ENCODE results near the gene DST. TPM values are rescaled to one million over a fixed set of nuclear protein-coding genes. Genes with fewer than 3 reads are reported as not detected.

The DST gene
- total RNA-seq (2014; rRNA removed; shearing (Covaris generic); ENCODE audit: low replicate concordance): 122 and 241 TPM in 2 replicates

DNA sequence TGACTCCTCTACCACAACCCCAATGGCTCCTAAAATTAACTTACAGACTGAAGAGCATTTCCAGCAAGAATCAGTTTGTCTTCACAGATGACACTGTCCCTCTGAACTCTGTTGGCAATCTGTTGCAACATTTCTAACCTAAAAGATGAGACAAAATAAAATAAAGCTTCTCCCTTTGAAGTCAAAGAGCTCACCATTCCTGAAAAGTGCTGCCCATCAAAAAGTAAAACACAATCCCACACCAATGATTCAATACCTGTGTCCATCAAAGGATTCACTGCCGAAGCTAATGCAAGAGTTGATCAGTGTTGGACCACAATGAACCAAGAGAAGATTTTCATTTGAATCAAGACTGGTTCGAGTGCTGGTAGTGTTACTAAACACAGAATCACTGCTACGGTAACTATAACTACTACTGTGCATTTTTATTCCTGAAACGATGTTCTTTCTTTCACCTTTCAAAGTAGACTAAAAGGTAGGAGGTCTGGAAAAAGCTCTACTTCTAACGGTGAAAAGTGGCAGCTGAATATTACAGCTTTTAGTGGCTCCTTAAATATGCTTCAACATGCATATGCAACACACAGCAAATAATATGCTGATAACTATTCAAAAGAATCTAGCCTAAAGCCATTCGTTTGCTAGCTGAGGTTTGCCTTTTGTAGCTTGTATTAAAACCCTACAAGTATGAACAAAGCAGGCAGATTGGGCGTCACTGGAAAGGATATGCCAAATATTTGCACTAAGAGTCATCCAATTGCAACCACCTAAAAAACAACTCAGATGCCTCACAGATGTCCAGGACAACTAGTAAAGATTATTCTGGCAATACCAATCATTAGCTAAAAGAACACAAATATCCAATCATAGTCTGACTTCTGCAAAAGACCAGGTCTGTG lies at the start of gene DST:
Gene DST (minus strand): TSS at position 524 of the 896 bp plus-strand sequence.
- H3K4me2 ChIP-seq (ENCODE audit: low read depth, low read length, poor library complexity, severe bottlenecking): no peak within 1 kb of the TSS
- no peaks in the 10 kb centered on the region for H4K20me1 ChIP-seq (ENCODE audit: insufficient read depth, low read depth, low read length)
- H3K36me3 ChIP-seq (ENCODE audit: insufficient read depth, low read length): no peaks in the 10 kb centered on the region

GRCh38 chr6:56691814-56692213 lies 49.1 kb upstream of the DST start:
- no peak overlapping the region for H3K9ac ChIP-seq (ENCODE audit: low read length)
- no peaks in the 10 kb centered on the region for H3K36me3 ChIP-seq (ENCODE audit: insufficient read depth, low read length)
- H3K79me2 ChIP-seq (ENCODE audit: low read length): no peaks in the 10 kb centered on the region
- no peaks in the 10 kb centered on the region for H3K4me1 ChIP-seq (ENCODE audit: low read length)
- H3K4me2 ChIP-seq (ENCODE audit: low read depth, low read length, poor library complexity, severe bottlenecking): no peak overlapping the region
- H3K9me2 ChIP-seq (replicated peaks; ENCODE audit: insufficient read depth, low read length): no peaks in the 10 kb centered on the region
- no peaks in the 10 kb centered on the region for H4K20me1 ChIP-seq (ENCODE audit: insufficient read depth, low read depth, low read length)
- H3K4me3 ChIP-seq (ENCODE audit: low read length): no peak overlapping the region
- no peak overlapping the region for H3K27ac ChIP-seq (ENCODE audit: low read length)
- no peak overlapping the region for H2AFZ ChIP-seq (ENCODE audit: low read length)
- no peaks in the 10 kb centered on the region for H3K9me3 ChIP-seq (ENCODE audit: low read length)
- no peak for DNase-seq
- H3K27me3 ChIP-seq (ENCODE audit: low read length): no peaks in the 10 kb centered on the region

More for the DNA sequence above, at the start of gene DST:
- H3K79me2 ChIP-seq (ENCODE audit: low read length): no peaks in the 10 kb centered on the region
- no peaks in the 10 kb centered on the region for H3K4me1 ChIP-seq (ENCODE audit: low read length)
- H3K9me3 ChIP-seq (ENCODE audit: low read length): no peaks in the 10 kb centered on the region
- no peak within 1 kb of the TSS for H3K4me3 ChIP-seq (ENCODE audit: low read length)
- no peak for DNase-seq
- H3K27me3 ChIP-seq (ENCODE audit: low read length): no peaks in the 10 kb centered on the region
- H3K9ac ChIP-seq (ENCODE audit: low read length): no peak within 1 kb of the TSS
- H3K27ac ChIP-seq (ENCODE audit: low read length): no peak within 1 kb of the TSS
- no peak within 1 kb of the TSS for H2AFZ ChIP-seq (ENCODE audit: low read length)
- H3K9me2 ChIP-seq (replicated peaks; ENCODE audit: insufficient read depth, low read length): no peaks in the 10 kb centered on the region

- DNase-seq: no peak
- Histone ChIP-seq H3K27me3 (ENCODE audit: low read length) (no peaks in the 10 kb centered on the region), H3K79me2 (ENCODE audit: low read length) (no peaks in the 10 kb centered on the region), H3K9me2 (replicated peaks; ENCODE audit: insufficient read depth, low read length) (no peaks in the 10 kb centered on the region), H2AFZ (ENCODE audit: low read length) (no peak overlapping the region), H4K20me1 (ENCODE audit: insufficient read depth, low read depth, low read length) (no peaks in the 10 kb centered on the region), H3K9me3 (ENCODE audit: low read length) (no peaks in the 10 kb centered on the region), H3K4me1 (ENCODE audit: low read length) (no peaks in the 10 kb centered on the region), H3K9ac (ENCODE audit: low read length) (no peak overlapping the region), H3K4me3 (ENCODE audit: low read length) (no peak overlapping the region), H3K36me3 (ENCODE audit: insufficient read depth, low read length) (no peaks in the 10 kb centered on the region), H3K4me2 (ENCODE audit: low read depth, low read length, poor library complexity, severe bottlenecking) (no peak overlapping the region), H3K27ac (ENCODE audit: low read length) (no peak overlapping the region)
Measured at GRCh38 chr6:56691286-56691595, 48.6 kb upstream of the DST start.

- no peaks in the 10 kb centered on the region for H3K9me3 ChIP-seq (ENCODE audit: low read length)
- no peak overlapping the region for H2AFZ ChIP-seq (ENCODE audit: low read length)
- H3K4me3 ChIP-seq (ENCODE audit: low read length): no peak overlapping the region
- no peak overlapping the region for H3K27ac ChIP-seq (ENCODE audit: low read length)
- no peaks in the 10 kb centered on the region for H3K79me2 ChIP-seq (ENCODE audit: low read length)
- no peaks in the 10 kb centered on the region for H4K20me1 ChIP-seq (ENCODE audit: insufficient read depth, low read depth, low read length)
- no peaks in the 10 kb centered on the region for H3K27me3 ChIP-seq (ENCODE audit: low read length)
- no peaks in the 10 kb centered on the region for H3K9me2 ChIP-seq (replicated peaks; ENCODE audit: insufficient read depth, low read length)
- no peaks in the 10 kb centered on the region for H3K36me3 ChIP-seq (ENCODE audit: insufficient read depth, low read length)
- no peak overlapping the region for H3K9ac ChIP-seq (ENCODE audit: low read length)
- DNase-seq: no peak
- no peaks in the 10 kb centered on the region for H3K4me1 ChIP-seq (ENCODE audit: low read length)
- no peak overlapping the region for H3K4me2 ChIP-seq (ENCODE audit: low read depth, low read length, poor library complexity, severe bottlenecking)
Measured at GRCh38 chr6:56690519-56691285, 48.0 kb upstream of the DST start.

DNA sequence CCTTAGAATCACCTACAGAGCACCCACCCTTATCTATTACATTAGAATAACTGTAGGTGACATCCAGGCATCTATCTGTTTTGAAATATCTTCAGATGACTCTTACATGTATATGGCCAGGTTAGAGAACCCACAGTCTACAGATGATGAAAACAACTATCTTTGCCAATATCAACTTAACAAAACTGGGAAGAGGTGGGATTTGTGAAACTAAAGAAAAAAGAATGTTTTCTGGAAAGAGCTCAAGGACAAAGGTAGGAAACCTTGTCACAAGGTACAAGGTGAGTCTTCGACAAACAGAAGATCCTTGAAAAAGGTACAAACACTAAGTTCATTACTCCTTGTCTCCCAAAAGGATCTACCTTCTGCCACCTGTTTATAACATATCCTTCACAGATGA lies 47.0 kb upstream of the DST start:
- Histone ChIP-seq H3K4me2 (ENCODE audit: low read depth, low read length, poor library complexity, severe bottlenecking) (no peak overlapping the region), H3K79me2 (ENCODE audit: low read length) (no peaks in the 10 kb centered on the region), H3K9ac (ENCODE audit: low read length) (no peak overlapping the region), H3K4me3 (ENCODE audit: low read length) (no peak overlapping the region), H3K27ac (ENCODE audit: low read length) (no peak overlapping the region), H3K9me2 (replicated peaks; ENCODE audit: insufficient read depth, low read length) (no peaks in the 10 kb centered on the region), H3K36me3 (ENCODE audit: insufficient read depth, low read length) (no peaks in the 10 kb centered on the region), H3K9me3 (ENCODE audit: low read length) (no peaks in the 10 kb centered on the region), H2AFZ (ENCODE audit: low read length) (no peak overlapping the region), H3K4me1 (ENCODE audit: low read length) (no peaks in the 10 kb centered on the region), H3K27me3 (ENCODE audit: low read length) (no peaks in the 10 kb centered on the region), H4K20me1 (ENCODE audit: insufficient read depth, low read depth, low read length) (no peaks in the 10 kb centered on the region)
- DNase-seq: no peak

GRCh38 chr6:56689114-56689513 lies 46.4 kb upstream of the DST start:
- Histone ChIP-seq H3K27me3 (ENCODE audit: low read length) (no peaks in the 10 kb centered on the region), H3K4me2 (ENCODE audit: low read depth, low read length, poor library complexity, severe bottlenecking) (no peak overlapping the region)

DNA sequence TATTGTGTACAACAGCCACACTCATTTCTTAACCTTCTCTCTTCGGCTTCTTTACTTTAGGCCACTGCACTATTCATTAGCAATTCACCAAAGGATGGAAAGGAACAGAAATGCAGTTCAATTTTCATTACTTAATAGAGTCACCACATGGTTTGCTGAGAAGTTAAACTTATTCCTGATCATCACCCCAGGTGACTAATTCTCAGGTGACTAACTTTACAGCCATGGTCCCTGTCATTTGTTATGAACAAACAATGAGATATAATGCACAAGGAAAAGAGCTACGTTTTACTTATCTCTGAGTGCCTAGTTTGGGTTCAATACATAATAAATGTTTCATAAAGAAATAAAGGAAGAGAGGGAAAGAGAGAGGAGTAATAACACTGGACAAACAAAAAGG lies 45.8 kb upstream of the DST start:
- Histone ChIP-seq H3K9me3 (ENCODE audit: low read length) (no peaks in the 10 kb centered on the region), H2AFZ (ENCODE audit: low read length) (no peak overlapping the region), H3K79me2 (ENCODE audit: low read length) (no peaks in the 10 kb centered on the region), H3K4me2 (ENCODE audit: low read depth, low read length, poor library complexity, severe bottlenecking) (no peak overlapping the region), H3K9ac (ENCODE audit: low read length) (no peak overlapping the region), H3K4me1 (ENCODE audit: low read length) (no peaks in the 10 kb centered on the region), H3K27me3 (ENCODE audit: low read length) (no peaks in the 10 kb centered on the region), H3K9me2 (replicated peaks; ENCODE audit: insufficient read depth, low read length) (no peaks in the 10 kb centered on the region), H3K4me3 (ENCODE audit: low read length) (no peak overlapping the region), H3K27ac (ENCODE audit: low read length) (no peak overlapping the region), H3K36me3 (ENCODE audit: insufficient read depth, low read length) (no peaks in the 10 kb centered on the region), H4K20me1 (ENCODE audit: insufficient read depth, low read depth, low read length) (no peaks in the 10 kb centered on the region)
- no peak for DNase-seq

More at GRCh38 chr6:56689114-56689513, 46.4 kb upstream of the DST start:
- H3K4me1 ChIP-seq (ENCODE audit: low read length): no peaks in the 10 kb centered on the region
- H3K9me2 ChIP-seq (replicated peaks; ENCODE audit: insufficient read depth, low read length): no peaks in the 10 kb centered on the region
- no peak overlapping the region for H3K4me3 ChIP-seq (ENCODE audit: low read length)
- no peak overlapping the region for H3K27ac ChIP-seq (ENCODE audit: low read length)
- DNase-seq: no peak
- H2AFZ ChIP-seq (ENCODE audit: low read length): no peak overlapping the region
- no peak overlapping the region for H3K9ac ChIP-seq (ENCODE audit: low read length)
- no peaks in the 10 kb centered on the region for H3K9me3 ChIP-seq (ENCODE audit: low read length)
- no peaks in the 10 kb centered on the region for H3K79me2 ChIP-seq (ENCODE audit: low read length)
- H4K20me1 ChIP-seq (ENCODE audit: insufficient read depth, low read depth, low read length): no peaks in the 10 kb centered on the region
- H3K36me3 ChIP-seq (ENCODE audit: insufficient read depth, low read length): no peaks in the 10 kb centered on the region

GRCh38 chr6:56687551-56687950 lies 44.9 kb upstream of the DST start:
- Histone ChIP-seq H3K79me2 (ENCODE audit: low read length) (no peaks in the 10 kb centered on the region), H3K27me3 (ENCODE audit: low read length) (no peaks in the 10 kb centered on the region), H3K27ac (ENCODE audit: low read length) (no peak overlapping the region), H2AFZ (ENCODE audit: low read length) (no peak overlapping the region), H3K4me1 (ENCODE audit: low read length) (no peaks in the 10 kb centered on the region), H4K20me1 (ENCODE audit: insufficient read depth, low read depth, low read length) (no peaks in the 10 kb centered on the region), H3K4me2 (ENCODE audit: low read depth, low read length, poor library complexity, severe bottlenecking) (no peak overlapping the region), H3K9me2 (replicated peaks; ENCODE audit: insufficient read depth, low read length) (no peaks in the 10 kb centered on the region), H3K4me3 (ENCODE audit: low read length) (no peak overlapping the region), H3K9ac (ENCODE audit: low read length) (no peak overlapping the region), H3K36me3 (ENCODE audit: insufficient read depth, low read length) (no peaks in the 10 kb centered on the region), H3K9me3 (ENCODE audit: low read length) (no peaks in the 10 kb centered on the region)
- no peak for DNase-seq

Measured in Karpas-422 (cell line).